RPMI7951 (cell line): ENCODE data around the gene CACNA2D4. TPM values are rescaled to one million over a fixed set of nuclear protein-coding genes. Genes with fewer than 3 reads are reported as not detected.
"Not testable (repeated sequence)": the region's sequence is repeated elsewhere in the genome, so short reads cannot be mapped to it uniquely, and the experiment has no call there.

Experiments
- DNase-seq: peaks from one replicate; pipeline ENCODE4 v3.0.0-alpha.2; 2012; ENCODE audit warnings: low read depth
- total RNA-seq: library from RNA; depleted of rRNA; stranded (reverse); fragments of >200 nt; shearing (Covaris generic); gene quantifications from 2 replicates; pipeline ENCODE4 v1.2.3, GENCODE V29; 2014

Gene CACNA2D4
- total RNA-seq, 1 experiment from 2014 or later, result 0.24 TPM

GRCh38 chr12:1832801-1833595 is 85.5 kb downstream of the CACNA2D4 start:
- DNase-seq, result no peak

DNA sequence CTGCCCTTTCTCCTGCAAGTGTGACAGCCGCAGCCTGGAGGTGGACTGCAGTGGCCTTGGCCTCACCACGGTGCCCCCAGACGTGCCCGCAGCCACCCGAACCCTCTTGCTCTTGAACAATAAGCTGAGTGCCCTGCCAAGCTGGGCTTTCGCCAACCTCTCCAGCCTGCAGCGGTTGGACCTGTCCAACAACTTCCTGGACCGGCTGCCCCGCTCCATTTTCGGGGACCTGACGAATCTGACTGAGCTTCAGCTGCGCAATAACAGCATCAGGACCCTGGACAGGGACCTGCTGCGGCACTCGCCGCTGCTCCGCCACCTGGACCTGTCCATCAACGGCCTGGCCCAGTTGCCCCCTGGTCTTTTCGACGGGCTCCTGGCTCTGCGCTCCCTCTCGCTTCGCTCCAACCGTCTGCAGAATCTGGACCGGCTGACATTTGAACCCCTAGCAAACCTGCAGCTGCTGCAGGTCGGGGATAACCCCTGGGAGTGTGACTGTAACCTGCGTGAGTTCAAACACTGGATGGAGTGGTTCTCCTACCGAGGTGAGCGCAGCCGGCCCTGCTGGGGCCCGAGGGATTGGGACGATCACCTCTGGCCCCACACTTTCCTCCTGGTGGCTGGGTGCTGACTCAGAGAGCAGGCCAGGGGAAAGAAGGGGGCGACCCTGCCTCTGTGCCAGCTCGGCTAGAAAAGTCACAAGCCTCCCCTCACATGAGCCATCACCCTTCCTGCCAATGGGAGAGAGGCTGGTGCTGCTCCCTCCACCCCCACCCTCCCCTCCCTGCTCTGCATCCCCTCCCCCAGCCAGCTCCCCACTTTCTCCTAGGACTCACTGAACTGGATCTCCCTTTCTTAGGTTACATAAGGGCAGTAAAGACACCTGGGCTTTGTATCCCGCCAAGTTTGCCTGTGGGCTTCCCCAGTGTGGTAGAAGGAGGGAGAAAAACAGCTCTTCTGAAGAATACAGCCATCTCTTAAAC is 87.2 kb downstream of the CACNA2D4 start:
- peak; percentile 45 for DNase-seq

GRCh38 chr12:1830401-1830845 is 88.0 kb downstream of the CACNA2D4 start:
- DNase-seq, result no peak

GRCh38 chr12:1829306-1829900 is 89.0 kb downstream of the CACNA2D4 start:
- no peak for DNase-seq

DNA sequence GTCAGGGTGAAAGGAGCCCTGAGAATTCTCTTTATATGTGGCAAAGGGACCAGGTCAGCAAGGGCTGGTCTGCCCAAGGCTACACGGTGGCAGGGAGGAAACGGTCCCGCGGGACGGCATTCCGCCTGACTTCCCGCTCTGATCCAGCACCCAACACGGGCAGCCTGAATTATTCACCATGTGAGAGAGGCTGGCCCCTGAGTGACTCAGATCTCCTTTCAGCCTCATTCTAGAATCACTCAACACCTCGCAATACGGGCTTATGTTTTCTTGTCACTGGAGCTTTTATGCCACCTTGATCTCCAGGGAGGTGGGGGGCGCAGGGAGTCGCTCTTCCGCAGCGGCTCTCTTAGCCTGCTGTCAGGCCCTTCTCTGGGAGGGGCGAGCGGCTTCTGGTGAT is 89.6 kb downstream of the CACNA2D4 start:
- peak; percentile 32 for DNase-seq

- no peak for DNase-seq
These were observed 90.3 kb downstream of the CACNA2D4 start for GRCh38 chr12:1827826-1828805.

- DNase-seq, result no peak
These were observed 91.4 kb downstream of the CACNA2D4 start for GRCh38 chr12:1826867-1827705.

GRCh38 chr12:1826401-1826800 is 92.1 kb downstream of the CACNA2D4 start:
- DNase-seq, result no peak

DNA sequence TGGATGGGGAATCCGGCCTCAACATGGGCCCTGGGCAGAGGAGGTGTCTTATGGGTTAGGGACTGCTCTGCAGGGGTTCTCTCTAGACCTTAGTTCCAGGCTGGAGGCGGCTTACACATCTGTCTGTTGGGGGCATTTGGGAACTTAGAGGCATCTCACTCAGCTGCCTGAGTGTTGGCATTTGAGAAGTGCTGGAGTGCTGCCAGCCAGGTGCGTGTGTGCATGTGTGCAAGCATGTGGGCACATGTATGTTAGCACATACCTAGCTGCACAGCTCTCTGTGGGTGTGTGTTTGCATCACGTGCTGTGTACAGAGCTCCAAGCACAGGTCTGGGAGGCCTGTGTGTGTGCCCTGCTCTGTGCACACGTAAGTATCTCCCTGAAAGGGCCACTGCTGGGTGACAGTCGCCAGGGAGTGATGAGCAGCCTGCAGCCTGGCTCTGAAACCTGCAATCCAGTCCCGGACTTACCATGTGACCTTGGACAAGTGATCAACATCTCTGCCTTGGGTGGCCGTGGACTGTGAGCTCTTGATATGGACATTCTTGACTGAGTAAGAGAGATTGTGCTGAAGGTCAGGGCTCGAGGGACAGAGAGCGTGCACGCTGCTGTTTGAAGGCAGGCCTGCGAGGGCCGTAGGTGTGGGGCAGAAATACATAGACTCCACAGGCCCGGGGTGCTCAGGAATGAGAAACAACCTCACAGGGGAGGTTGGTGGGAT is 92.9 kb downstream of the CACNA2D4 start:
- no peak for DNase-seq

DNA sequence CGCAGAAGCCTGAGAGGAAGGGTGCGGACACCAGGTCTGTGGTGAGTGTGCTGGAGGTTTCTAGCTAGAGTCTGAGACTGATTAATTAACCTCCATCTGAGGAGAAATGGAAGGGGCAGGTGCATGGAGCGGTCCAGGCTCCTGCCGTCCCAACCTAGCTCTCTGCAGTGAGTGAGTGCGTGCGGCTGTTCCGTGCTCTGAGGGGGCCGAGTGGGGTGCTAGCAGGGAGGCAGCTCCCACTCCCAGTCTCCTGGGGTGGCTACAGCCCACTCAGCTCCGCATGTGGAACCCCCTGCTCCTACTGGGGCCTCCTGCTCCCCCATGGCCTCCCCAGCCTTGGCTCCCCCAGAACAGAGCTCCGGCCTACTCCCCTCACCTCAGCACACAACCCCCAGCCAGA is 95.2 kb downstream of the CACNA2D4 start:
- DNase-seq, result no peak

DNA sequence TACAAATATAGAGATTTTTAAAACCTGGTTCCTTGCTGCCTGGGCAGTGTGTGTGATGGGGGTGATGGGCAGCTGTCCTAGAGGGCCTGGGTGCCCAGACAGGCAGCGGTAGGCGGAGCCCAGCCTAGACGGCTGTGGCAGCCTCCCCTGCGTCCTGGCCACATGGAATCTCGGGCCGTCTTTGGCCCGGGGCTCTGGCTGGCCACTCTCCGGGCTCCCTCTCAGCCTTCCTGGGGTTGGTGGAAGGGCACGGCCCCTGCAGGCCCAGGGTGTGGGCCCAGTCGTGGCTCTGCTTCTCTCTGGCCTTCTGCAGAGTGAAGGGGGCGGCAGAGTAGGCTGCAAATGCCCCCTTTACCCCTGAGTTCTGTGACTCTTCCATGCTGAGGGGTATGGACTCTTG is 95.8 kb downstream of the CACNA2D4 start:
- no peak for DNase-seq

DNA sequence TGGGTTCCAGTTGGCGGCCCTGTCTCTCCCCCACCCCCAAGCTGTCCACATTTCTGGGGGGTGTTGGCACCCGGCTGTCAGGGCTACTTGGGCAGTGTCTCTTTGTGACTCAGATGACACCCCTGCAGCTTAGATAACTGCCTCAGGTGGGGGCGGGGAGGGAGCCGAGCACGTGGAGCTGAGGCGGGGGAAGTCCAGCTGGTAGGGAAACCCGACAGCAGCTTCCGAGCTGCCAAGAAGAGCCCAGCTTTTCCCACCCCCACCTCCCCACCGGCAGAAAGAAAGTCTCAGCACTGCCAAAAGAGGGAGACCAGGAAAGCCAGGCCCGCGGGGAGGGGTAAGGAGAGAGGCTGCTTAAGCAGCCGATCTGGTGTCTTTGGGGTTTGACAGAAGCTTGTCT is 96.6 kb downstream of the CACNA2D4 start:
- no peak for DNase-seq

- no peak for DNase-seq
These were observed 97.6 kb downstream of the CACNA2D4 start for GRCh38 chr12:1820896-1821291.

- no peak for DNase-seq
These were observed 98.1 kb downstream of the CACNA2D4 start, which contains the start of gene LRTM2 for GRCh38 chr12:1820191-1820895. TSS of gene LRTM2 (plus strand) at chr12:1820565. CDS start at chr12:1828149, 7,584 bp downstream.

GRCh38 chr12:1819571-1819970 is 98.9 kb downstream of the CACNA2D4 start:
- no peak for DNase-seq

DNA sequence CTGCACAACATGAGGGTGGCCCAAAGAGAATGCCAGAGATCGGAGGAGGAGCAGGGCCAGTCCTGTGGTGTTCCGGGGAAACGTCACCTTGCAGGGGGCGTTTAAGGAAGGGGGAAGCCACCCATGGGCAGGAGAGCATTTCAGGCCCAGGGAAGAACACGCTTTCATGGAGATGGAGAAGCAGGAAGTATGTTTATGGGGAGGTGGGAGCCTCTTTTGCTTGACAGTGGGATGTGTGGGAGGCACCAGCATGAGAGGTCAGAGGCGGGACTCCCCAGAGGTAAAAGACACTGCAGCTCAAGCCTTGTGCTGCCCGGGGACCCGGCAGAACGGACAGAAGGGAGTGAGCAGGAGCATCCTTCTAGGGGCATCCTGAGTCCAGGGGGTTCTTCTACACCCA is 99.4 kb downstream of the CACNA2D4 start:
- no peak for DNase-seq

DNA sequence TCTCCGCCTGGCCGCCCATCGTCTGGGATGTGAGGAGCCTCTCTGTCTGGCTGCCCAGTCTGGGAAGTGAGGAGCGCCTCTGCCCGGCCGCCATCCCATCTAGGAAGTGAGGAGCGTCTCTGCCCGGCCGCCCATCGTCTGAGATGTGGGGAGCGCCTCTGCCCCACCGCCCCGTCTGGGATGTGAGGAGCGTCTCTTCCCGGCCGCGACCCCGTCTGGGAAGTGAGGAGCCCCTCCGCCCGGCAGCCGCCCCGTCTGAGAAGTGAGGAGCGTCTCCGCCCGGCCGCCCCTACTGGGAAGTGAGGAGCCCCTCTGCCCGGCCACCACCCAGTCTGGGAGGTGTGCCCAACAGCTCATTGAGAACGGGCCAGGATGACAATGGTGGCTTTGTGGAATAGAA is 100.5 kb downstream of the CACNA2D4 start:
- DNase-seq, result not testable (repeated sequence)

- DNase-seq, result no peak
These were observed 101.6 kb downstream of the CACNA2D4 start for GRCh38 chr12:1816730-1817348.
